ENCODE data around the gene SMYD3. TPM values are rescaled to one million over a fixed set of nuclear protein-coding genes. Genes with fewer than 3 reads are reported as not detected.

Gene SMYD3
- total and polyA plus RNA-seq, 2 of the 13 experiments (the other 11 are each of a cell fraction or from before 2014, with no cell fraction given): 27.7 to 35.8 TPM

GRCh38 chr1:245987577-245987976 lies 519.5 kb downstream of the SMYD3 start:
- Histone ChIP-seq H3K27ac (ENCODE audit: extremely low read length, insufficient read depth, low read length) (no peak overlapping the region), H3K36me3 (replicated peaks in 1 of 2; ENCODE audit: control insufficient read depth in 1 of 2, insufficient read depth in 2 of 2, low read length in 2 of 2) (no peaks in the 10 kb centered on the region), H3K4me3 (replicated peaks in 1 of 3; ENCODE audit: insufficient read depth in 1 of 3, low read depth in 2 of 3, low read length in 3 of 3) (no peak overlapping the region), H3K27me3 (ENCODE audit: control insufficient read depth in 1 of 2, insufficient read depth in 2 of 2, low read length in 2 of 2) (no peaks in the 10 kb centered on the region), H3K79me2 (ENCODE audit: insufficient read depth, low read length) (no peaks in the 10 kb centered on the region), H3K4me2 (ENCODE audit: low read depth, low read length) (no peak overlapping the region), H3K9ac (ENCODE audit: insufficient read depth, low read depth, low read length) (no peak overlapping the region), H2AFZ (ENCODE audit: low read length) (no peak overlapping the region), H3K9me3 (ENCODE audit: low read length) (no peaks in the 10 kb centered on the region), H4K20me1 (ENCODE audit: insufficient read depth, low read length) (no peaks in the 10 kb centered on the region), H3K4me1 (ENCODE audit: insufficient read depth, low read length) (peaks cover 9% of the 10 kb centered on the region)
- no peak for FAIRE-seq
- ChIA-PET CTCF (ENCODE audit: low intra/inter-chr PET ratio, low total read pairs) (no interaction called here), POLR2A (no interaction called here)
- no peak for DNase-seq (ENCODE audit: low spot score)
- in situ Hi-C loops (cut with HindIII; ENCODE audit: extremely low pct_ligation_motif_present, low pct_unique_long_range_greater_than_20kb) (no loop called here), intact Hi-C loops (cut with micrococcal nuclease; ENCODE audit: unreplicated experiment) (no loop called here)
- WGBS (ENCODE audit: low lambda C conversion rate): 74% methylated on average over 6 of the region's 6 CpGs
- no peak for ATAC-seq
- TF ChIP-seq SMAD3 (CRISPR knock-in tag; IDR thresholded peaks at IDR 0.05): no peak
- no peak for TF ChIP-seq RBFOX2 (IDR thresholded peaks at IDR 0.05; ENCODE audit: low read depth, low read length)
- TF ChIP-seq ZNF607 (CRISPR knock-in tag; IDR thresholded peaks at IDR 0.05; ENCODE audit: borderline replicate concordance): no peak
- no peak for TF ChIP-seq ZNF33B (CRISPR knock-in tag; IDR thresholded peaks at IDR 0.05)
- no peak for TF ChIP-seq ZFP36 (IDR thresholded peaks at IDR 0.05; ENCODE audit: borderline replicate concordance, low read depth, low read length, partially characterized antibody)
- TF ChIP-seq SCMH1 (CRISPR knock-in tag; IDR thresholded peaks at IDR 0.05; ENCODE audit: borderline replicate concordance): no peak
- no peak for TF ChIP-seq MED1 (CRISPR knock-in tag; IDR thresholded peaks at IDR 0.05)
- TF ChIP-seq ZSCAN20 (CRISPR knock-in tag; IDR thresholded peaks at IDR 0.05; ENCODE audit: borderline replicate concordance): no peak
- TF ChIP-seq ZBTB37 (CRISPR knock-in tag; IDR thresholded peaks at IDR 0.05): no peak
- no peak for TF ChIP-seq CEBPG (CRISPR knock-in tag; IDR thresholded peaks at IDR 0.05)
- TF ChIP-seq MIER2 (CRISPR knock-in tag; IDR thresholded peaks at IDR 0.05): no peak
- no TSS peak for BruUV-seq (replicated peaks)
